ENCODE data around the gene KLHDC7B.

The KLHDC7B gene

GRCh38 chr22:50583294-50583861 is 37.7 kb downstream of the KLHDC7B start:
- Mint-ChIP-seq H3K4me1 (peaks cover 15 to 32% of the 10 kb centered on the region in 2 donors), H3K36me3 (peaks cover 21 to 24% of the 10 kb centered on the region in 2 donors)
- no peak for DNase-seq

GRCh38 chr22:50584106-50585096 is 38.7 kb downstream of the KLHDC7B start:
- no peak for ATAC-seq (replicated peaks)
- Mint-ChIP-seq H3K4me1 (peaks cover 15 to 29% of the 10 kb centered on the region in 2 donors), H3K27me3 (no peaks in the 10 kb centered on the region), H3K4me3 (peak overlapping the region; percentile 89), H3K9me3 (no peaks in the 10 kb centered on the region), H3K27ac (no peak overlapping the region), H3K36me3 (peaks cover 17 to 21% of the 10 kb centered on the region in 2 donors)
- DNase-seq, result no peak

More at GRCh38 chr22:50583294-50583861, 37.7 kb downstream of the KLHDC7B start:
- H3K27ac Mint-ChIP-seq, result peak overlapping the region; percentile 76
- H3K4me3 Mint-ChIP-seq, result peak overlapping the region; percentile 89
- no peaks in the 10 kb centered on the region for H3K9me3 Mint-ChIP-seq
- H3K27me3 Mint-ChIP-seq, result no peaks in the 10 kb centered on the region
- ATAC-seq (replicated peaks), result peak; percentile 31 to 32

- Mint-ChIP-seq H3K27me3 (no peaks in the 10 kb centered on the region), H3K9me3 (no peaks in the 10 kb centered on the region), H3K4me3 (no peak overlapping the region), H3K36me3 (peaks cover 9 to 13% of the 10 kb centered on the region in 2 donors), H3K27ac (no peak overlapping the region), H3K4me1 (peaks cover 10 to 23% of the 10 kb centered on the region in 2 donors)
- ATAC-seq (replicated peaks) (no peak), DNase-seq (no peak)
Observed at GRCh38 chr22:50585238-50585637, 39.5 kb downstream of the KLHDC7B start.

GRCh38 chr22:50585781-50586180 is 40.1 kb downstream of the KLHDC7B start:
- Mint-ChIP-seq H3K27ac (no peak overlapping the region), H3K4me3 (no peak overlapping the region), H3K9me3 (no peaks in the 10 kb centered on the region), H3K36me3 (peaks cover 4 to 8% of the 10 kb centered on the region in 2 donors), H3K4me1 (peaks cover 8 to 18% of the 10 kb centered on the region in 2 donors), H3K27me3 (no peaks in the 10 kb centered on the region)
- no peak for DNase-seq
- ATAC-seq (replicated peaks), result no peak

GRCh38 chr22:50586416-50586815 is 40.7 kb downstream of the KLHDC7B start:
- no peaks in the 10 kb centered on the region for H3K27me3 Mint-ChIP-seq
- peaks cover 4 to 14% of the 10 kb centered on the region in 2 donors for H3K36me3 Mint-ChIP-seq
- ATAC-seq (replicated peaks), result no peak
- no peak for DNase-seq
- H3K9me3 Mint-ChIP-seq, result no peaks in the 10 kb centered on the region
- H3K4me3 Mint-ChIP-seq, result no peak overlapping the region
- peaks cover 7 to 15% of the 10 kb centered on the region in 2 donors for H3K4me1 Mint-ChIP-seq
- H3K27ac Mint-ChIP-seq, result no peak overlapping the region

- H3K27ac Mint-ChIP-seq, result no peak overlapping the region
- H3K36me3 Mint-ChIP-seq, result peaks cover 7 to 19% of the 10 kb centered on the region in 2 donors
- H3K4me3 Mint-ChIP-seq, result no peak overlapping the region
- no peaks in the 10 kb centered on the region for H3K9me3 Mint-ChIP-seq
- no peak for ATAC-seq (replicated peaks)
- no peak for DNase-seq
- H3K4me1 Mint-ChIP-seq, result peaks cover 4 to 9% of the 10 kb centered on the region in 2 donors
- H3K27me3 Mint-ChIP-seq, result no peaks in the 10 kb centered on the region
Observed at GRCh38 chr22:50587407-50587806, 41.7 kb downstream of the KLHDC7B start.

- no peak for DNase-seq
- H3K4me3 Mint-ChIP-seq, result no peak overlapping the region
- ATAC-seq (replicated peaks), result no peak
- peaks cover 19 to 26% of the 10 kb centered on the region in 2 donors for H3K27me3 Mint-ChIP-seq
- H3K27ac Mint-ChIP-seq, result no peak overlapping the region
- H3K4me1 Mint-ChIP-seq, result peaks cover 4 to 5% of the 10 kb centered on the region in 2 donors
- no peaks in the 10 kb centered on the region for H3K9me3 Mint-ChIP-seq
- peaks cover 20 to 34% of the 10 kb centered on the region in 2 donors for H3K36me3 Mint-ChIP-seq
Observed at GRCh38 chr22:50595189-50595588, 49.5 kb downstream of the KLHDC7B start.

- no peaks in the 10 kb centered on the region for H3K9me3 Mint-ChIP-seq
- H3K4me3 Mint-ChIP-seq, result no peak overlapping the region
- H3K27me3 Mint-ChIP-seq, result peaks cover 29 to 34% of the 10 kb centered on the region in 2 donors
- peaks cover 6 to 12% of the 10 kb centered on the region in 2 donors for H3K4me1 Mint-ChIP-seq
- no peak for ATAC-seq (replicated peaks)
- DNase-seq, result no peak
- H3K36me3 Mint-ChIP-seq, result peaks cover 19 to 24% of the 10 kb centered on the region in 2 donors
- no peak overlapping the region for H3K27ac Mint-ChIP-seq
Observed at GRCh38 chr22:50597097-50597496, 51.4 kb downstream of the KLHDC7B start.

GRCh38 chr22:50599816-50600455 is 54.2 kb downstream of the KLHDC7B start:
- peak overlapping the region; percentile 31 for H3K27ac Mint-ChIP-seq
- peaks cover 11 to 20% of the 10 kb centered on the region in 2 donors for H3K4me1 Mint-ChIP-seq
- H3K36me3 Mint-ChIP-seq, result peaks cover 17 to 19% of the 10 kb centered on the region in 2 donors
- peak; percentile 78 to 79 for ATAC-seq (replicated peaks)
- DNase-seq, result peak; percentile 31
- peaks cover 45 to 54% of the 10 kb centered on the region in 2 donors for H3K27me3 Mint-ChIP-seq
- peak overlapping the region; percentile 39 to 46 for H3K4me3 Mint-ChIP-seq
- H3K9me3 Mint-ChIP-seq, result no peaks in the 10 kb centered on the region

- DNase-seq (no peak), ATAC-seq (replicated peaks) (peak; percentile 24 to 33)
- H3K4me1 Mint-ChIP-seq, result peaks cover 11 to 20% of the 10 kb centered on the region in 2 donors
- H3K4me3 Mint-ChIP-seq, result peak within 1 kb of the TSS; percentile 60 to 64
- peak within 1 kb of the TSS; percentile 31 for H3K27ac Mint-ChIP-seq
- no peaks in the 10 kb centered on the region for H3K9me3 Mint-ChIP-seq
- H3K36me3 Mint-ChIP-seq, result peaks cover 14 to 19% of the 10 kb centered on the region in 2 donors
- H3K27me3 Mint-ChIP-seq, result peaks cover 51 to 60% of the 10 kb centered on the region in 2 donors
Observed at GRCh38 chr22:50600538-50600937, 54.8 kb downstream of the KLHDC7B start, which contains the start of gene MAPK8IP2. TSS of gene MAPK8IP2 (plus strand) at chr22:50600793. CDS start at chr22:50600819, 26 bp downstream.

All from stimulated activated naive B cell treated with anti-CD40 and anti-IgM and Interleukin-4, amounts not matched to agents 10 μg/mL and 1 μg/mL and 100 μg/mL, for 72 hours (primary cell).